OCI-LY3 (cell line): ENCODE data around the gene P2RX4.

ENCODE experiments used
- H2AFZ ChIP-seq: fragments of 200-600, 300-600 bp; shearing (Covaris generic); 2 replicates; pipeline ENCODE4 v1.6.0; 2014; ENCODE audit warnings: antibody characterized with exemption, low read depth, low read length
- H3K27ac ChIP-seq: fragments of 200-600, 300-600 bp; sonication (generic); 2 replicates; pipeline ENCODE4 v1.5.1; 2014; ENCODE audit warnings: mild to moderate bottlenecking, low read length, moderate library complexity, mixed read lengths
- H3K27me3 ChIP-seq: fragments of 200-600, 300-600 bp; sonication (generic); 2 replicates; pipeline ENCODE4 v1.6.1; 2014; ENCODE audit warnings: low read depth, low read length, mixed read lengths
- H3K36me3 ChIP-seq: fragments of 200-600, 300-600 bp; sonication (generic); replicated peaks from 2 replicates; pipeline ENCODE3; 2014; ENCODE audit warnings: low read depth, low read length, mixed read lengths
- H3K4me1 ChIP-seq: fragments of 300-600, 200-600 bp; sonication (generic); 2 replicates; pipeline ENCODE4 v1.6.1; 2014; ENCODE audit warnings: low read length, mixed read lengths
- H3K4me2 ChIP-seq: fragments of 200-600, 300-600 bp; sonication (generic); 2 replicates; pipeline ENCODE4 v1.6.1; 2014; ENCODE audit warnings: low read length, mixed read lengths
- H3K4me3 ChIP-seq: fragments of 300-600, 200-600 bp; sonication (generic); 2 replicates; pipeline ENCODE4 v1.5.1; 2014; ENCODE audit warnings: antibody characterized with exemption, mild to moderate bottlenecking, low read length, moderate library complexity
- H3K79me2 ChIP-seq: fragments of 300-600, 200-600 bp; shearing (Covaris generic); 2 replicates; pipeline ENCODE4 v1.6.1; 2014; ENCODE audit warnings: mild to moderate bottlenecking, low read length, mixed read lengths
- H3K9ac ChIP-seq: fragments of 300-600, 200-600 bp; shearing (Covaris generic); 2 replicates; pipeline ENCODE4 v1.6.0; 2014; ENCODE audit warnings: mild to moderate bottlenecking, low read length, moderate library complexity
- H3K9me3 ChIP-seq: fragments of 200-600, 300-600 bp; shearing (Covaris generic); 2 replicates; pipeline ENCODE4 v1.6.1; 2014; ENCODE audit warnings: low read length, mixed read lengths; ENCODE audit not compliant: insufficient read depth
- H4K20me1 ChIP-seq: fragments of 200-600, 300-600 bp; sonication (generic); 2 replicates; pipeline ENCODE4 v1.6.1; 2016; ENCODE audit warnings: low read length, mixed read lengths; ENCODE audit not compliant: insufficient read depth
- EZH2phosphoT487 ChIP-seq: fragments of 200-600 bp; shearing (Covaris generic); IDR thresholded peaks from 2 replicates; pipeline ENCODE4 v1.6.1; 2018; ENCODE audit warnings: antibody characterized with exemption, mixed run types, low read depth
- TF ChIP-seq, protein P1 (sequence below): fragments of 200-600, 300-600 bp; sonication (generic); IDR thresholded peaks from 2 replicates; pipeline ENCODE4 v1.5.1; 2014; ENCODE audit warnings: antibody characterized with exemption, low read length, low read depth

The P2RX4 gene

DNA sequence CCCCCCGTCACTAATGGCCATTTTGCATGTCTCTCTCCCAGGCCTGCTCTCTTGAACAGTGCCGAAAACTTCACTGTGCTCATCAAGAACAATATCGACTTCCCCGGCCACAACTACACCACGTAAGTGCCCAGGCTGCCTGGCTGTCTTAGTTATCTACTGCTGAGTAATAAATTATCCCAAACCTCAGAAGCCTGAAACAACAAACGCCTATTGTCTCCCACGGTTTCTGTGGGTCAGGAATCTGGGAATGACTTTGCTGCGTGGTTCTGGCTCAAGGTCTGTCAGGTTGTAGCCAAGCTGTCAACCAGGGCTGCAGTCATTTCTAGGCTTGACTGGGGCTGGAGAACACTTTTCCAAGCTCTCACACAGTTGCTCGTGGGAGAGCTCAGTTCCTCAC, 44.6 kb upstream of the P2RX4 start:
- H2AFZ ChIP-seq = no peak overlapping the region
- no peak overlapping the region for H3K4me2 ChIP-seq

DNA sequence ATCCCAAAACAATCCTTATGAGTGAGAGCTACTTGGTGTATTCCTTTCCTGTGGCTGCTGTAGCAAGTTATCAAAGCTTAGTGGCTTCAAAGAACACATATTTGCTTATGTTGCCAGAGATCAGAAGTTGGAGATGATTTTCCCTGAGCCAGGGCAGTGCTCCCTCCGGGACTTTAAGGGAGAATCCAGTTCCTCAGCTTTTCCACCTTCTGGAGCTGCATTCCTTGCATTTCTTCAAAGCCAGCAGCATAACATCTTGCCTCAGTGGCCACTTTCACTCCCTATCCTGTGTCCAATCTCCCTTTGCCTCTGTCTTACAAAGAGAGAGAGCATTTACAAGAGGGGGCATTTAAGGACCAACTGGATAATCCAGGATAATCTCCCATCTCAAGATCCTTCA, 43.6 kb upstream of the P2RX4 start:
- H3K79me2 ChIP-seq = no peaks in the 10 kb centered on the region
- TF ChIP-seq, protein P1, sequence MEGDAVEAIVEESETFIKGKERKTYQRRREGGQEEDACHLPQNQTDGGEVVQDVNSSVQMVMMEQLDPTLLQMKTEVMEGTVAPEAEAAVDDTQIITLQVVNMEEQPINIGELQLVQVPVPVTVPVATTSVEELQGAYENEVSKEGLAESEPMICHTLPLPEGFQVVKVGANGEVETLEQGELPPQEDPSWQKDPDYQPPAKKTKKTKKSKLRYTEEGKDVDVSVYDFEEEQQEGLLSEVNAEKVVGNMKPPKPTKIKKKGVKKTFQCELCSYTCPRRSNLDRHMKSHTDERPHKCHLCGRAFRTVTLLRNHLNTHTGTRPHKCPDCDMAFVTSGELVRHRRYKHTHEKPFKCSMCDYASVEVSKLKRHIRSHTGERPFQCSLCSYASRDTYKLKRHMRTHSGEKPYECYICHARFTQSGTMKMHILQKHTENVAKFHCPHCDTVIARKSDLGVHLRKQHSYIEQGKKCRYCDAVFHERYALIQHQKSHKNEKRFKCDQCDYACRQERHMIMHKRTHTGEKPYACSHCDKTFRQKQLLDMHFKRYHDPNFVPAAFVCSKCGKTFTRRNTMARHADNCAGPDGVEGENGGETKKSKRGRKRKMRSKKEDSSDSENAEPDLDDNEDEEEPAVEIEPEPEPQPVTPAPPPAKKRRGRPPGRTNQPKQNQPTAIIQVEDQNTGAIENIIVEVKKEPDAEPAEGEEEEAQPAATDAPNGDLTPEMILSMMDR = no peak
- TF ChIP-seq EZH2phosphoT487 = no peak
- H3K4me2 ChIP-seq = no peak overlapping the region
- no peak overlapping the region for H2AFZ ChIP-seq
- no peak overlapping the region for H3K27ac ChIP-seq
- no peaks in the 10 kb centered on the region for H3K9me3 ChIP-seq
- H4K20me1 ChIP-seq = no peaks in the 10 kb centered on the region
- H3K36me3 ChIP-seq = no peaks in the 10 kb centered on the region
- H3K4me3 ChIP-seq = no peak overlapping the region
- 0 out of 2 replicates have a peak, but pooled peaks cover 7% of the 10 kb centered on the region for H3K27me3 ChIP-seq
- no peak overlapping the region for H3K9ac ChIP-seq
- peaks cover 6% of the 10 kb centered on the region; the same call in 1 of the 2 replicates for H3K4me1 ChIP-seq

More for the DNA sequence above, 44.6 kb upstream of the P2RX4 start:
- Histone ChIP-seq H3K79me2 (no peaks in the 10 kb centered on the region), H3K4me3 (no peak overlapping the region), H3K9me3 (no peaks in the 10 kb centered on the region), H3K27ac (no peak overlapping the region), H4K20me1 (no peaks in the 10 kb centered on the region), H3K36me3 (no peaks in the 10 kb centered on the region), H3K9ac (no peak overlapping the region), H3K4me1 (peaks cover 6% of the 10 kb centered on the region; the same call in 1 of the 2 replicates), H3K27me3 (0 out of 2 replicates have a peak, but pooled peaks cover 7% of the 10 kb centered on the region)
- no peak for TF ChIP-seq EZH2phosphoT487
- TF ChIP-seq, protein P1 = no peak

DNA sequence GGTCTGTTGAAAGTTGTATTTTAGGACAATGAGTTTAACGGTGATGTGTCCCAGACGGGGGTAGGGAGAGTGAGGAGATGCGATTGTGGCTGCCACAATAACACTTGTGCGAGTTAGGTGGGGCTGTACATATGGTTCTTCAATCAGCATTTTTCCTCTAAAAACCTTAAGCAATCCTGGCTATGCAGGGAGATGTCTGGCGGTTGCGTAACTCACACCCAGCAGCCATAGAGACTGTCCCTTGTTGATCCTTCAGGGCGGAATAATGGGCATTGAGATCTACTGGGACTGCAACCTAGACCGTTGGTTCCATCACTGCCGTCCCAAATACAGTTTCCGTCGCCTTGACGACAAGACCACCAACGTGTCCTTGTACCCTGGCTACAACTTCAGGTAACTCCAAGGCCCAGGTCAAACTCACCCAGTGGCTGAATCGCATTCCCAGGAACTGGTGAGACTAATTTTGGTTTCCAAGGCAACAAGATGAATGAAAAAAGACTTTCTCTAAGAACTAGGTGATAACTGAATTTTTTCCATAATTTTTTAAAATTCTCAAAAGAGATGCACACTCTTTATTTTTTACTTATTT, 42.6 kb upstream of the P2RX4 start:
- Histone ChIP-seq H4K20me1 (no peaks in the 10 kb centered on the region), H3K9me3 (no peaks in the 10 kb centered on the region), H3K4me1 (peaks cover 6% of the 10 kb centered on the region; the same call in 1 of the 2 replicates), H3K4me3 (no peak overlapping the region), H3K79me2 (no peaks in the 10 kb centered on the region), H3K27ac (no peak overlapping the region), H3K4me2 (no peak overlapping the region), H3K9ac (no peak overlapping the region), H3K36me3 (no peaks in the 10 kb centered on the region), H2AFZ (no peak overlapping the region), H3K27me3 (0 out of 2 replicates have a peak, but pooled peaks cover 7% of the 10 kb centered on the region)
- TF ChIP-seq, protein P1 = no peak
- TF ChIP-seq EZH2phosphoT487 = no peak

DNA sequence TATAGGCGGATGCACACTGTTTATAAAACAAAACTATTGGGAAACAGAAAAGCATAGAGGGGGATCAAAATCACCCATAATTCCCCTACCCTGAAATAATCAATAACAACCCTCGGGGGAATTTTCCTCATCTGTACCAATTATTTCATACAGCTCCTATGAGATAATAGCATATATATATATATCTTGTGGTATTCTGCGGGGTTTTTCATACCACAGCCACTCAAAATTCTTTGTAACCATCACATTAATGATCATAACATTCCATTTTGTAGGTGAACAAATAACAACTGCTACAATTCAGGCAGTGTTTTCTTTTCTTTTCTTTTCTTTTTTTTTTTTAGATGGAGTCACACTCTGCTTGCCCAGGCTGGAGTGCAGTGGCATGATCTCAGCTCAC, 42.0 kb upstream of the P2RX4 start:
- Histone ChIP-seq H3K27me3 (0 out of 2 replicates have a peak, but pooled peaks cover 7% of the 10 kb centered on the region), H3K4me2 (no peak overlapping the region), H4K20me1 (no peaks in the 10 kb centered on the region), H3K4me3 (no peak overlapping the region), H2AFZ (no peak overlapping the region), H3K27ac (no peak overlapping the region), H3K4me1 (peaks cover 6% of the 10 kb centered on the region; the same call in 1 of the 2 replicates), H3K79me2 (no peaks in the 10 kb centered on the region), H3K9me3 (no peaks in the 10 kb centered on the region), H3K36me3 (no peaks in the 10 kb centered on the region), H3K9ac (no peak overlapping the region)
- no peak for TF ChIP-seq EZH2phosphoT487
- TF ChIP-seq, protein P1 = no peak
